ENCODE results near the gene DELE1.

The DELE1 gene, protein sequence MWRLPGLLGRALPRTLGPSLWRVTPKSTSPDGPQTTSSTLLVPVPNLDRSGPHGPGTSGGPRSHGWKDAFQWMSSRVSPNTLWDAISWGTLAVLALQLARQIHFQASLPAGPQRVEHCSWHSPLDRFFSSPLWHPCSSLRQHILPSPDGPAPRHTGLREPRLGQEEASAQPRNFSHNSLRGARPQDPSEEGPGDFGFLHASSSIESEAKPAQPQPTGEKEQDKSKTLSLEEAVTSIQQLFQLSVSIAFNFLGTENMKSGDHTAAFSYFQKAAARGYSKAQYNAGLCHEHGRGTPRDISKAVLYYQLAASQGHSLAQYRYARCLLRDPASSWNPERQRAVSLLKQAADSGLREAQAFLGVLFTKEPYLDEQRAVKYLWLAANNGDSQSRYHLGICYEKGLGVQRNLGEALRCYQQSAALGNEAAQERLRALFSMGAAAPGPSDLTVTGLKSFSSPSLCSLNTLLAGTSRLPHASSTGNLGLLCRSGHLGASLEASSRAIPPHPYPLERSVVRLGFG

GRCh38 chr5:141923448-141924313, at the start of gene DELE1:
Gene DELE1, plus strand, starts transcription at chr5:141923871. Its CDS starts 71 bp downstream, at chr5:141923942.
- peak; percentile 94 for DNase-seq (ENCODE audit: insufficient read length, low spot score)
- FAIRE-seq, result no peak
- TF ChIP-seq POLR2A (IDR thresholded peaks at IDR 0.05; ENCODE audit: low read depth, low read length), result peak; percentile 76; the same call in 1 of the 2 replicates

DNA sequence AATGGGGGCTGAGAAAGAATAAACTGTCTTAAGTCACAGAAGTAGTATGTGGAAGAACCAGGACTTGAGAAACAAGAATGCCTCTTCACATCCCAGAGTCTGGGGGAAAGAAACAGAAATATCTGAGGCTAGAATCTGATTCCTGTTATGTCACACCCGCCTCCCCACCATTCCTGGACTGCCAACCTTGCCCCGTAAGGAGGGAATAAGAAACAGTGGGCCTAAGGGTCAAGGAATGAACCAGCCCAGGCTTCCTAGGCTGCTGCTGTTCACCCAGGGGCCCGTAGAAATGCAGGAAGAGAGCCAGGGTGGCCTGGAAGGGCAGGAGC, 49.8 kb upstream of the DELE1 start:
- TF ChIP-seq POLR2A (IDR thresholded peaks at IDR 0.05; ENCODE audit: low read depth, low read length), result no peak
- DNase-seq (ENCODE audit: insufficient read length, low spot score) (no peak), FAIRE-seq (no peak)

GRCh38 chr5:141874262-141874964, 49.3 kb upstream of the DELE1 start:
- DNase-seq (ENCODE audit: insufficient read length, low spot score) (no peak), FAIRE-seq (no peak)
- TF ChIP-seq POLR2A (IDR thresholded peaks at IDR 0.05; ENCODE audit: low read depth, low read length), result no peak

DNA sequence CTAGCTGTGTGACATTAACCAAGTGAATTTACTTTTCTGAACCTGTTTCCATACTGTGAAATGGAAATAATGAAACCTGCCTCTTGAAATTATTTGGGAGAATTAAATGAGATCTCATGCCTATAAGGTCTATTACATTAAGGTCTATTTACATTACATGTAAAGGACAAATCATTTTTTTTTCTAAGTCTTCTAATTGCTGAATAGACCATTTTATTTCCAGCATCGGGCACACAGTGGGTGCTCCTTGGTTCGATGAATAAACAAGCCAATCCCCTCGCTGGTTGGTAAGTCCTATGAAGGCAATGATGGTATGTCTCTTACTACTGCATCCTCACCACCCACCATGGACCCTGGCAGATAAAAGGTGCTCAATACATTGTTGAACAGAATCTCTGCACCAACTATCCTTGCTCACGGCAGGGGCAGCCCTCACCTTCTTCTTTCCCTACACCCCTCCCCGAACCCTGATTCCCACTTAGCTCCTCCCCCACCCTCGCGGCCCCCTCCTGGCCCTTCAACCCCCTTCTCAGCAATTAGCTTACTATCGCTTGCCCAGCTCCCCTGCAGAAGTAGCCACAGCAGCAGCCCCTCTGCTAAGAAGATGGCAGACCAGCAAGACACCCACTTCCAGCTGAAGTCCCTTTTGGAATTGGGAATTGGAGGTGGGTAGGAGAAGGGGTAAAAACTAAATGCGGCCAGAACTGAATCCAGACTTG, 48.5 kb upstream of the DELE1 start:
- TF ChIP-seq POLR2A (IDR thresholded peaks at IDR 0.05; ENCODE audit: low read depth, low read length), result no peak
- no peak for FAIRE-seq
- no peak for DNase-seq (ENCODE audit: insufficient read length, low spot score)

GRCh38 chr5:141875795-141876627, 47.7 kb upstream of the DELE1 start:
- no peak for TF ChIP-seq POLR2A (IDR thresholded peaks at IDR 0.05; ENCODE audit: low read depth, low read length)
- DNase-seq (ENCODE audit: insufficient read length, low spot score) (no peak), FAIRE-seq (no peak)

GRCh38 chr5:141876628-141877355, 46.9 kb upstream of the DELE1 start:
- TF ChIP-seq POLR2A (IDR thresholded peaks at IDR 0.05; ENCODE audit: low read depth, low read length), result no peak
- FAIRE-seq (no peak), DNase-seq (ENCODE audit: insufficient read length, low spot score) (no peak)

- TF ChIP-seq POLR2A (IDR thresholded peaks at IDR 0.05; ENCODE audit: low read depth, low read length), result no peak
- DNase-seq (ENCODE audit: insufficient read length, low spot score) (no peak), FAIRE-seq (no peak)
These were observed 46.1 kb upstream of the DELE1 start for GRCh38 chr5:141877356-141878185.

GRCh38 chr5:141878186-141878710, 45.4 kb upstream of the DELE1 start, which contains the start of gene PCDH1:
Gene PCDH1, minus strand, starts transcription at chr5:141878410. Its CDS starts 148 bp downstream, at chr5:141878262.
- DNase-seq (ENCODE audit: insufficient read length, low spot score), result peak; percentile 40
- no peak for FAIRE-seq
- TF ChIP-seq POLR2A (IDR thresholded peaks at IDR 0.05; ENCODE audit: low read depth, low read length), result no peak

- no peak for TF ChIP-seq POLR2A (IDR thresholded peaks at IDR 0.05; ENCODE audit: low read depth, low read length)
- FAIRE-seq, result no peak
- DNase-seq (ENCODE audit: insufficient read length, low spot score), result peak; percentile 75
These were observed 44.8 kb upstream of the DELE1 start for GRCh38 chr5:141878711-141879425.

GRCh38 chr5:141879426-141879759, 44.3 kb upstream of the DELE1 start:
- no peak for TF ChIP-seq POLR2A (IDR thresholded peaks at IDR 0.05; ENCODE audit: low read depth, low read length)
- DNase-seq (ENCODE audit: insufficient read length, low spot score), result no peak
- FAIRE-seq, result no peak

Data from H54 (cell line).